A673 (cell line): ENCODE data around the gene CARMIL3. TPM values are rescaled to one million over a fixed set of nuclear protein-coding genes. Genes with fewer than 3 reads are reported as not detected.

Source experiments
- BruUV-seq: library from RNA; stranded (reverse); fragments of 400-500 nt; replicated peaks from 2 replicates; lab custom pipeline; 2021; lab: Mats Ljungman, UMichigan
- CTCF ChIA-PET: fragments of 300-600 bp; sonication (Branson Sonifier 250); formaldehyde crosslinking; loops from one replicate; lab custom pipeline; 2022; ENCODE audit warnings: antibody characterized with exemption; lab: Charles Lee
- POLR2A ChIA-PET: fragments of 300-600 bp; sonication (Branson Sonifier 250); formaldehyde crosslinking; loops from one replicate; lab custom pipeline; 2022; ENCODE audit warnings: antibody characterized with exemption; ENCODE audit not compliant: low non-redundant PET; lab: Charles Lee
- DNase-seq: peaks from one replicate; pipeline ENCODE4 v3.0.0-alpha.2; 2015; ENCODE audit warnings: low spot score
- H3K27ac ChIP-seq: fragments of 200-600 bp; sonication (generic); 2 replicates; pipeline ENCODE4 v1.5.1; 2016; ENCODE audit warnings: mixed run types, low read depth, mild to moderate bottlenecking, mixed read lengths, antibody characterized with exemption, low read length; ENCODE audit not compliant: poor library complexity, severe bottlenecking
- H3K27me3 ChIP-seq: fragments of 200-600 bp; sonication (generic); replicated peaks from 2 replicates; pipeline ENCODE4 v1.6.1; 2017; ENCODE audit warnings: mixed run types, low read depth, mild to moderate bottlenecking, mixed read lengths, antibody characterized with exemption, low read length; ENCODE audit not compliant: insufficient read depth, poor library complexity
- H3K36me3 ChIP-seq: fragments of 200-600 bp; sonication (generic); 2 replicates; pipeline ENCODE4 v1.6.1; 2016; ENCODE audit warnings: mixed run types, mild to moderate bottlenecking, mixed read lengths, antibody characterized with exemption, low read length; ENCODE audit not compliant: insufficient read depth, poor library complexity, severe bottlenecking
- H3K4me1 ChIP-seq: fragments of 200-600 bp; sonication (generic); 2 replicates; pipeline ENCODE4 v1.6.1; 2017; ENCODE audit warnings: mixed run types, mild to moderate bottlenecking, mixed read lengths, antibody characterized with exemption, low read length; ENCODE audit not compliant: insufficient read depth, poor library complexity, severe bottlenecking
- H3K4me3 ChIP-seq: fragments of 200-600 bp; sonication (generic); 2 replicates; pipeline ENCODE4 v1.5.1; 2016; ENCODE audit warnings: low read depth, mixed run types, mild to moderate bottlenecking, mixed read lengths, low read length; ENCODE audit not compliant: poor library complexity, severe bottlenecking
- H3K9me3 ChIP-seq: fragments of 200-600 bp; sonication (generic); 2 replicates; pipeline ENCODE4 v1.6.1; 2016; ENCODE audit warnings: mixed run types, low read depth, mild to moderate bottlenecking, mixed read lengths, antibody characterized with exemption, low read length; ENCODE audit not compliant: poor library complexity, severe bottlenecking
- EZH2 ChIP-seq: fragments of 200-600 bp; sonication (generic); IDR thresholded peaks from 2 replicates; pipeline ENCODE4 v1.6.1; 2017; ENCODE audit warnings: borderline replicate concordance, low read depth, mild to moderate bottlenecking, mixed read lengths, antibody characterized with exemption, low read length; ENCODE audit not compliant: poor library complexity, severe bottlenecking
- intact Hi-C: fragments of 100-400 bp; cut with micrococcal nuclease; formaldehyde crosslinking; loops from one replicate; pipeline ENCODE4 v1.10.0; 2022; ENCODE audit not compliant: unreplicated experiment
- total RNA-seq: library from RNA; stranded (reverse); gene quantifications from 2 replicates; pipeline ENCODE4 v1.2.3, GENCODE V29; 2021
- TF ChIP-seq, protein P1 (sequence below): fragments of 300-800, 200-600 bp; sonication (generic); conservative IDR thresholded peaks from 2 replicates; pipeline ENCODE4 v1.5.1; 2017; ENCODE audit warnings: low read depth, mild to moderate bottlenecking, antibody characterized with exemption, low read length, moderate library complexity, mixed read lengths

CARMIL3 gene
- total RNA-seq, 1 experiment from 2014 or later = 0.49 TPM

DNA sequence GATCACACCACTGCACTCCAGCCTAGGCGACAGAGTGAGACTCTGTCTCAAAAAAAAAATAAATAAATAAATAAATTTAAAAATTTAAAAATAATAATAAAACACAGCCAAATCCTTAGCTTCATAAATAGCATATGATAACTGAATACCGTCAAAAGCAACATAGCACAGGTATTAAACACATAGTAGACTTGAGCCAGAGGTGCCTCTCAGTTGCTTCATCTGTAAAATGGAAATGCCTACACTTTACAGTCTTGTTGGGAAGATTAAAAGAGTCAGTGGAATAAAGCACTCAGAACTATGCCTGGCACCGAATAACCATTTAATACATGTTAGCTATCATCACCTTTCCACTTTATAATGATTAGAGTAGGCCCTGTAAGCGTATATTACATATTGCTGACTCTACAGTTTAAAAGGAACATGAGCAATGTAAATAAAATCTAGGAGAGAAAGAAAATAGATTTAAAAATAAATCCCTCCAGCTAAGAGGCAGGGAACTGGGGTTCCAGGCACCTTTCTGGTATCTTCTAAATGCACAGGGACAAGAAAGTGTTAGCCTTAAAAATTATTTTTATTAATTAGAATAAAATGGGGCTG, 55.0 kb downstream of the CARMIL3 start:
- Histone ChIP-seq H3K27me3 (no peaks in the 10 kb centered on the region), H3K4me1 (no peaks in the 10 kb centered on the region), H3K27ac (no peak overlapping the region), H3K9me3 (no peaks in the 10 kb centered on the region), H3K36me3 (peaks cover 6% of the 10 kb centered on the region), H3K4me3 (no peak overlapping the region)
- CTCF ChIA-PET = interaction anchor here (0.7 kb wide), 1 partner anchor 16 kb away, joined by 11 read pairs; no protein-coding TSS in a partner anchor
- no peak for TF ChIP-seq EZH2
- TF ChIP-seq, protein P1, sequence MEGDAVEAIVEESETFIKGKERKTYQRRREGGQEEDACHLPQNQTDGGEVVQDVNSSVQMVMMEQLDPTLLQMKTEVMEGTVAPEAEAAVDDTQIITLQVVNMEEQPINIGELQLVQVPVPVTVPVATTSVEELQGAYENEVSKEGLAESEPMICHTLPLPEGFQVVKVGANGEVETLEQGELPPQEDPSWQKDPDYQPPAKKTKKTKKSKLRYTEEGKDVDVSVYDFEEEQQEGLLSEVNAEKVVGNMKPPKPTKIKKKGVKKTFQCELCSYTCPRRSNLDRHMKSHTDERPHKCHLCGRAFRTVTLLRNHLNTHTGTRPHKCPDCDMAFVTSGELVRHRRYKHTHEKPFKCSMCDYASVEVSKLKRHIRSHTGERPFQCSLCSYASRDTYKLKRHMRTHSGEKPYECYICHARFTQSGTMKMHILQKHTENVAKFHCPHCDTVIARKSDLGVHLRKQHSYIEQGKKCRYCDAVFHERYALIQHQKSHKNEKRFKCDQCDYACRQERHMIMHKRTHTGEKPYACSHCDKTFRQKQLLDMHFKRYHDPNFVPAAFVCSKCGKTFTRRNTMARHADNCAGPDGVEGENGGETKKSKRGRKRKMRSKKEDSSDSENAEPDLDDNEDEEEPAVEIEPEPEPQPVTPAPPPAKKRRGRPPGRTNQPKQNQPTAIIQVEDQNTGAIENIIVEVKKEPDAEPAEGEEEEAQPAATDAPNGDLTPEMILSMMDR = no peak
- BruUV-seq = no TSS peak
- DNase-seq = no peak
- intact Hi-C loops = loop anchor here (5.0 kb wide), 1 partner anchor 49 kb away; no protein-coding TSS in a partner anchor
- POLR2A ChIA-PET = interaction anchor here (1.1 to 1.6 kb wide), 2 partner anchors 8 to 13 kb away, joined by 5 read pairs; partner anchors contain the start of genes DCAF11, NRL and PCK2

DNA sequence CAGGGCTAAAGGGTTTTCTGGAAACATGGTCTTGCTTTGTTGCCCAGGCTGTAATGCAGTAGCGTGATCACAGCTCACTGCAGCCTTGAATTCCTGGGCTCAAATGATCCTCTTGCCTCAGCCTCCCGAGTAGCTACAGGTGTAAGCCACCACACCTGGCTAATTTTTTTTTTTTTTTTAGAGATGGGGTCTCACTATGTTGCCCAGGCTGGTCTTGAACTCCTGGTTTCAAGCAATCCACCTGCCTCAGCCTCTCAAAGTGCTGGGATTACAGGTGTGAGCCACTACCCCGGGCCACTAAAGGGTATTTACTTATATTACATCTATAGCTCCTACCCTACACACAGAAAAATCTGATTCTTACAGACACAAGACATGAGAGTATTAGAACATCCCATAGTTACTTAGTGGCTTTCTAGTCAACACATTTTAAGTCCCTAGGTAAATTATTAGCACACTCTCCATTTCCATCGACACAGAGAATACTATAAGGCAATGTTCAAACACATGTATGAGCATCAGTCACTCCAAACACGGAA, 56.6 kb downstream of the CARMIL3 start:
- Histone ChIP-seq H3K4me3 (no peak overlapping the region), H3K36me3 (no peaks in the 10 kb centered on the region), H3K27me3 (no peaks in the 10 kb centered on the region), H3K9me3 (no peaks in the 10 kb centered on the region), H3K4me1 (peaks cover 2% of the 10 kb centered on the region), H3K27ac (no peak overlapping the region)
- POLR2A ChIA-PET = interaction anchor here (0.8 kb wide), 1 partner anchor 14 kb away, joined by 3 read pairs; the partner anchor contains the start of gene PCK2
- CTCF ChIA-PET = interaction anchor here (0.6 to 2.1 kb wide), 8 partner anchors 14 to 476 kb away, joined by 3 to 57 read pairs (median 4); partner anchors contain the start of genes PCK2 and PSME2
- TF ChIP-seq, protein P1 = no peak
- TF ChIP-seq EZH2 = no peak
- no peak for DNase-seq
- no TSS peak for BruUV-seq
- intact Hi-C loops = loop anchor here (2.0 to 5.0 kb wide), 2 partner anchors 51 to 94 kb away; no protein-coding TSS in a partner anchor

GRCh38 chr14:24110060-24110459, 58.3 kb downstream of the CARMIL3 start:
- intact Hi-C loops = no loop called here
- no peak for TF ChIP-seq EZH2
- TF ChIP-seq, protein P1 = no peak
- Histone ChIP-seq H3K9me3 (no peaks in the 10 kb centered on the region), H3K27me3 (no peaks in the 10 kb centered on the region), H3K36me3 (no peaks in the 10 kb centered on the region), H3K27ac (no peak overlapping the region), H3K4me3 (no peak overlapping the region), H3K4me1 (peaks cover 5% of the 10 kb centered on the region)
- BruUV-seq = no TSS peak
- POLR2A ChIA-PET = no interaction called here
- CTCF ChIA-PET = interaction anchor here (0.7 to 2.1 kb wide), 2 partner anchors 52 to 752 kb away, joined by 3 to 57 read pairs; no protein-coding TSS in a partner anchor
- DNase-seq = no peak
